NCI-H1694 (cell line): ENCODE data around the gene CYSRT1.

ENCODE experiments used
- DNase-seq: peaks from one replicate; lab custom pipeline; 2025; lab: John Stamatoyannopoulos, UW

The CYSRT1 gene

DNA sequence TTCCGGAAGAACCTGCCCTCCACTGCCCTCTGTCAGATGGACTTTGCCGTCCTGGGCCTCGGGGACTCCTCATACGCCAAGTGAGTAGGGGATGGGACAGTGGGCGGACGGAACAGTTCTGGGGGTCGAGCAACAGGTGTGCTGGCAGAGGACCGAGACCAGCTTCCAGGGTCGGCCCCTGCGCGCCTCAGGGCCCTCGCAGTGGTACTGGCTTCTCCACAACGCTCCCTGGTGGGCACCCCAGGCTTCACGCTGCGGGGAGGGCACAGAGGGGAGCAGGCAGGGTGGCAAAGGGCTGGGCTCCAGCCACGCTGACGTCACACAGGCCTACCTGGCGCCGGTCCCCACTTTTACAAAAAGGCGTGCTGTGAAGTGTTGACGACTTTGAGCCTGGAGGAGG, 12.5 kb upstream of the CYSRT1 start:
- no peak for DNase-seq

DNA sequence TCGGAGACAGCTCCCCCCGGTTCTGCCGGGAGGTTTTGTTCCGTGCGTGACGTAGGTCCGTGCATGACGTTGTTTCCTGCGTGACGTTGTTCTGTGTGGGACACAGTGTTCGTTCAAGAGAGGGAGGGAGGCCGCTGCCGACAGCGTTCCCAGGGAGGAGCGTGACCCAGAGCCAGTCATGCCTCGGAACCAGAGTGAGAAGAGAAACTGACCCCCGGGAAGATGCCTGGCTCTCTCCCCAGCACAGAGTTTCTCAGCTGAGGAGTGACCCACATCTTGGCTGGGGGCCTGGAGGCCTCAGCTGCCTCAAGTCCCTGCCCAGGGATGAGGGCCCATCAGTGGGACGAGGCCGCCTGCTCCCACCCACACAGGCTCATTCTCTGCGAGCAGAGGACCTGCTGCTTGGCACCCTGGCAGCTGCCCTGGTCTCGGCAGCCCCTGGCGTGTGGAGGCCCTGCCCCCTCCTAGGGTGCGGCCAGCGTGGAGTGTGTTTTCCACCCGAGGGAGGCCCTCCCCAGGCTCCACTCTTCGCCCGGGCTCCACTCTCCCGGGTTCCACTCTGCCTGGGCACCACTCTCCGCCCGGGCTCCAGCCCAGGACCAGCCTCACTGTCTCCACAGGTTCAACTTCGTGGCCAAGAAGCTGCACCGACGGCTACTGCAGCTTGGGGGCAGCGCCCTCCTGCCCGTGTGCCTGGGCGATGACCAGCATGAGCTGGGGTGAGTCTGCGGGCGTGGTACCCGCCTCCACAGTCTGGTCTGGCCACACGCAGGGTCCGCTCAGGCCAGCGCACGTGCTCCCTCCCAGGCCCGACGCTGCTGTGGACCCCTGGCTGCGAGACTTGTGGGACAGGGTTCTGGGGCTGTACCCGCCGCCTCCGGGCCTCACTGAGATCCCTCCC, 11.6 kb upstream of the CYSRT1 start:
- DNase-seq = no peak

DNA sequence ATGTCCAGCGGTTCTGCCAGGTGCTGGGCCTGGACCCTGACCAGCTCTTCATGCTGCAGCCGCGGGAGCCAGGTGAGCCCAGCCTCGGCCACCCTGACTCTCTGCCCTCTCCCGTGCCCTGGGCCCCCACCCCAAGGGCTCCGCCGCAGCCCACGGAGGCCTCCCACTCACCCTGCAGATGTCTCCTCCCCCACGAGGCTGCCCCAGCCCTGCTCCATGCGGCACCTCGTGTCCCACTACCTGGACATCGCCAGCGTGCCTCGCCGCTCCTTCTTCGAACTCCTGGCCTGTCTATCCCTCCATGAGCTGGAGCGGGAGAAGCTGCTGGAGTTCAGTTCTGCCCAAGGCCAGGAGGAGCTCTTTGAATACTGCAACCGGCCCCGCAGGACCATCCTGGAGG, 10.4 kb upstream of the CYSRT1 start:
- DNase-seq = no peak

DNA sequence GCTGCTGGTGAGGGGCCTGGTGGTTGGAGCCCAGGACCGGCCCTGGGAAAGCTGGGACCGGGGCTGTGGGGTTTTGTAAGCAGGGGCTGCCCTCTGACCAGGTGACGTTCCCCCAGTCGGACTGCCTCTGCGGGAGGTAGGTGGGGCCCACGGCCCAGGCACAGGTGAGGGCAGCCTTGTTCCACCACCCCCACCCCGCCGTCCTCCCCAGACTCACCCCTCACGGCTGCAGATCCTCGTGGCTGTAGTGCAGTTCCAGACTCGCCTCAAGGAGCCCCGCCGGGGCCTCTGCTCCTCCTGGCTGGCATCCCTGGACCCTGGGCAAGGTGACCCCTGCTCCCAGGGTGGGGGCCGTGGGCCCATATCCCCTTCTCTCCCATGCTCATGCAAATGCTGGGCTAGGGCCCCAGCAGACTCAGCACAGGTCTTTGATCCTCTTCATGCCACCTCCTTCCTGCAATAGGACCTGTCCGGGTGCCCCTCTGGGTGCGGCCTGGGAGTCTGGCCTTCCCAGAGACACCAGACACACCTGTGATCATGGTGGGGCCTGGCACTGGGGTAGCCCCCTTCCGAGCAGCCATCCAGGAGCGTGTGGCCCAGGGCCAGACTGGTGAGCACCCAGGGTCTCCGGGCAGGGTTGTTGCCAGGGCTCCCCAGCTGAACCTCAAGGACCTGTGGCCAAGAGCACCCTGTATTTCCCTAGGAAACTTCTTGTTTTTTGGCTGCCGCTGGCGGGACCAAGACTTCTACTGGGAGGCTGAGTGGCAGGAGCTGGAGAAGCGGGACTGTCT, 9.6 kb upstream of the CYSRT1 start:
- no peak for DNase-seq

DNA sequence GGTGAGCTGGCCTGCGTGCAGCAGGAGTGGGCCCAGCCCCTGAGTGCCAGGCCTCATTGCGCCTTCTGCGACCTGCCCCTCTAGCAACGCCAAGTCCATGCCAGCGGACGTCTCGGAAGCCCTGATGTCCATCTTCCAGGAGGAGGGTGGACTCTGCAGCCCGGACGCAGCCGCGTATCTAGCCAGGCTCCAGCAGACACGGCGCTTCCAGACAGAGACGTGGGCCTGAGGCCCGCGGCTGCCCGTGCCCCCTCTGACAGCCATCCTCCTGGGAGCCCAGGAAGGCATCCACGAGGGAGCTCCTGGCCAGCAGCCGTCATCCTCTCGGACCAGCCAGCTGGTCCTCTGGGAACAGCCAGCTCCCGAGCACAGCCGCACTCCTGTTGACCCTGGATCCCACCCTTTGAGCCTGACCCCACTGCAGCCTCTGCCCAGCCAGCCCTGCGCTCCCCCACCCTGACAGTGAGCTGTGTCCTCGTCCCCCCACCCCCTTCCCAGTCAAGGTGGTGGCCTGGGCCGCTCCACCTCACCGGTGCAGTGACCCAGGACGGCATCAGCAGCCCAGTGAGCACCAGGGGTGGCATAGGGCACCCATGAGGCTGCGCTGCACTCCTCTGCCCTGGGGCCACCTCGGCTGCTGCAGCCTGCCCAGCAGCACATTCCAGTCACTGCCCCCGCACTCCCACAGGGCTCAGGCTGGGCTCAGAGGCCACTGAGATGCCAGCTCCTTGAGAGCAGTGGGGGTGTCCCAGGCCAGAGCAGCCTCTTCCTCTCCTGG, 8.6 kb upstream of the CYSRT1 start:
- no peak for DNase-seq

DNA sequence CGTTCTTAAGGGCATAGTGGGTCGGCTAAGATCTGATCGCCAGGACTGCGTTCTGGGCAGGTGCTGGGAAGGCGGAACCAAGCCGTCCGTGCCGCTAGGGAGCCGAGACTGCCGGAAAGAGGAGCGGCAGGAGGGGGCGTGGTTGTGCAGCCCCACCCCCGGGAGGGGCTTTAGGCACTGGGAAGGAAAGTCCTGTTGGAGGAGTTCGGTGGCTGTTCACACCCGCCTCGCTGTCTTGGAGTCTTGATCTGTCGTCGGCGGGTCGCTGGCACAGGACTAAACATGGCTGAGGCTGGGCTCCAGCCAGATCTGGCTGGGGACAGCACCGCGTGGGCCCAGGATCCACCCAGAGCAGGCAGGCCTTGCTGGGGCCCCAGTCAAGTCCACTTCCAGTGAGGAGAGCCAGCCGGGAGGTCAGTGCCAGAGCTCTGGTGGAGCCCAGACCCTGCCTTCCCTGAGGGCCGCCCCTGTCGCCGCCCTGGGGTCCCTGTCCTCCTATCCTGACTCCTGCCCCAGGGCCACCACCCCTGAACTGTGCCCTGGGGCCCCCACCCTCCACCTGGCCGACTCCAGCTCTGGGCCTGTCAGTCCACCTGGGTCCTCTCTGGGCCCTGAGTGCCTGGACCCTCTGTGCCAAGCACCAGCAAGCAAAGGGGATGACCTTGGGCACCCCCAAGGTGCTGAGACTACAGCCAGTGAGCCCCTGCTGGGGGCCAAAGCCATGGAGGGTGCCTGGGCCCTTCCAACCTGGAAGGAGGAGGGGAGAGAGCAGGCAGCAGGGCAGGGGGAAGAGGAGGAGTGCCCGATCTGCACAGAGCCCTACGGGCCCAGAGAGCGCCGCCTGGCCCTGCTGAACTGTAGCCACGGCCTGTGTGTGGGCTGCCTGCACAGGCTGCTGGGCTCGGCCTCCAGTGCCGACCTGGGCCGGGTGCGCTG, 7.4 kb upstream of the CYSRT1 start:
- DNase-seq = no peak

DNA sequence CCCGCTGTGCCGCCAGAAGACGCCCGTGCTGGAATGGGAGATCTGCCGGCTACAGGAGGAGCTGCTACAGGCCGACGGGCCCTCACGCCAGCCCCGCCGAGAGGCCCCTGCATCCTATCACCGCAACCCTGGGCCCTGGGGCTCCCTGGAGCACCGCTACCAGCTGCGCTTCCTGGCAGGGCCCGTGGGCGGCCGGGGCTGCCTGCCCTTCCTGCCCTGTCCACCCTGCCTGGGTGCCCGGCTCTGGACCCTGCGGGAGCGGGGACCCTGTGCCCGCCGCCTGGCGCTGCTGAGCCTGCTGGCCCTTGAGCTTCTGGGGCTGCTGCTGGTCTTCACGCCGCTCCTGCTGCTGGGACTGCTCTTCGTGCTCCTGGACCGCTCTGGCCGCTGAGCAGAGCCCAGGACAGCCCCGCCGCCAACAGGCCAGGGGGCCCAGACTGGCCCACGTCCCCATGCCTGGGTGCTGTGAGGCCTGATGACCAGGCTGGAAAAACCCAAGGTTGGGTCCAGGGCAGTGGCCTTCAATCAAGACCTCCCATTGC, 6.7 kb upstream of the CYSRT1 start:
- no peak for DNase-seq

DNA sequence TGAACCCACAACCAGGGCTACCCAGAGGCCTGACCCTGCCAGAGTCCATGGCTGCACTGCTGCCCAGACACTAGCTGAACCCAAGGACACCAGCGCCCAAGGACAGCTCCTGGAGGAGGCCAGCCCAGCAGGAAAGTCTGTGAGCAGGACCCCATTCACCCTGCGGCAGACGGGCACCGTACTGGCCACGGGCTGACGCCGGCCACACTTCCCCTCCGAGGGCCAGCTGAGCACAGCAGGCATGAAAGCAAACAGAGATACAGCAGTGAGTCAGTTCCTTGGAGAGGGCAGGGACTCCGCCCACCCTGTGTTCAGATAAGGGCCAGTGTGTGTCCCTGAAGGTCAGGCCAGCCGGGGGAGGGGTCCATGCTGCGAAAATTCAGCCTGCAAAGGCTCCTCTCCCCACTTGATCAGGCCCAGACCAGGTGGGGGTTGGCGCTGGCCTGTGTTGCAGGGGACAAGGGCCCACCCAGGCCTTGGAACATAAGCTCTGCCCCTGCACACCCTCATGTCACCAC, 6.2 kb upstream of the CYSRT1 start:
- DNase-seq = no peak

DNA sequence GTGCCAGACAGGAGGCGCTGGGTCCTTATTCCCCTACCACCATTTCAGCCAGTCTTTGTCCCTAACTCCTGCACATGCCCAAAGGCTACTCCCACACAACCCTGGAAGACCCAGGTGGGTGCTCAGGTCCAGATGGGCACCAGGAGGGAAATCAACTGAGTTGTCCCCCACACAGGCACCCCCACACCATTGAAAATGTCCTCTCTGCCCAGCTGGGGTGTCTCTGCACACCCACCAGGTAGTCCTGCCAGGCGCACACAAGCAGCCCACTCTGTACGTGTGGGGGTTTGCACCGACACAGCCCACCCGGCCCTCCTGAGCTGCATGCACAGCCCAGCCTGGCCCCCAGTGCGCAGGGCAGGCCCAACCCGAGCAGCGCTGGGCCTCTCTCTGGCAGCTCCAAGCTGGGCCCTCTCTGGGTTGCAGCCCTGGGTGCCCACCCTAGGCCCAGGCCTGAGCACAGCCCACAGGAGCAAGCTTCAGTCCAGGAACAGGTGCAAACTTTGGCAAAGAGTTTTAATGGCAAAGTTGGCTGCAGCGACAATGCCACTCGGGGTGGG, 5.1 kb upstream of the CYSRT1 start:
- no peak for DNase-seq

DNA sequence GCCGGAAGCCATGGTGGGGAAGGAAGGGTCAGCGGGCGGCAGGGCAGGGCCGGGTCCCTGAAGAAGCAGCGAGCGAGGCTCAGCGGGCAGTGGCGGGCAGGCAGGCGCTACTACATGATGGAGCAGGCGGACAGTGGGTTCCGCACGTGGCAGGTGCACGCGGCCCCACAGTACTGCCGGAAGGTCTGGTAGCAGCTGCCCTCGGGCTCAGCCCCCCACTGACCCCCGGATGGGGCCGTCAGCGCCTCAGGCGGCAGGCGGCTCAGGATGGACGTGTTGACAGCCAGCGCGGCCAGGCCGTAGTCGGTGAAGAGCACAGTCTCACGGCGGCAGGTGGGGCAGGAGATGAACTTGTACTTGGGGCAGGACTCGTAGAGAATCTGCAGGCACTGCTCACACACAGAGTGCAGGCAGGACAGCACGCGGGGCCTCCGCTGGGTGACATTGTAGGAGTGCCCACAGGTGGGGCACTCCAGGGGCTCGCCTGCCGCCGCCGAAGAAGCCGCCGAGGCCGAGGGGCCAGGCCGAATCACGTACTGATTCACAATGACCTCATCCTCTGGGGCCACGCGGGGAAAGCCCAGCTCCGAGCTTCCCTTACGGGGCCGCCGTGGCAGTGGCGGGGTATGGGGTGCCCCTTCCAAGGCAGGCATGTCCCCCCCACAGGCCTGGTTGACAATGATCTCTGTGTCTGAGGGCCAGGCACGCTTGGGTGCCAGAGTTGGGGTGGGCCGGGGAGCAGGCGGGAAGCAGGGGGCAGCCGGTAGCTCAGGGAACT, 4.5 kb upstream of the CYSRT1 start:
- no peak for DNase-seq

DNA sequence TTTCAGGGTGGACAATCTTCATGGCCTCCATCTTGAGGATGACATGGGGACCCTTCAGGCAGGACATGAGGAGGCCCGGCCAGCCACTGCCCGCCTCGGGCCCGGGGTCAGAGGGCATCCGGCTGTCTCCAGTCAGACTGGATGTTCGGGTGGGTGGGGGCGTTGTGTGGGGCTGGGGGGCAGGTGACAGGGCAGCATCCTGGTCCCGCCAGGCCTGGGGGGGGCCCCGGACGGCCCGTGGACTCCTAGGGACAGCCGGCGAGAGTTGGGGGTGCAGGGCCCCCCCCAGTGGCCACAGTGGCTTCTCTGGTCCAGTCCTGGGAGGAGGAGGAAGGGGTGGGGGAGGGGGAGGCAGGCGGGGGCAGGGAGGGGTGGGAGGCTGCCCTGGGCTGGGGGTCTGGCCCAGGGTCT, 3.9 kb upstream of the CYSRT1 start:
- no peak for DNase-seq

DNA sequence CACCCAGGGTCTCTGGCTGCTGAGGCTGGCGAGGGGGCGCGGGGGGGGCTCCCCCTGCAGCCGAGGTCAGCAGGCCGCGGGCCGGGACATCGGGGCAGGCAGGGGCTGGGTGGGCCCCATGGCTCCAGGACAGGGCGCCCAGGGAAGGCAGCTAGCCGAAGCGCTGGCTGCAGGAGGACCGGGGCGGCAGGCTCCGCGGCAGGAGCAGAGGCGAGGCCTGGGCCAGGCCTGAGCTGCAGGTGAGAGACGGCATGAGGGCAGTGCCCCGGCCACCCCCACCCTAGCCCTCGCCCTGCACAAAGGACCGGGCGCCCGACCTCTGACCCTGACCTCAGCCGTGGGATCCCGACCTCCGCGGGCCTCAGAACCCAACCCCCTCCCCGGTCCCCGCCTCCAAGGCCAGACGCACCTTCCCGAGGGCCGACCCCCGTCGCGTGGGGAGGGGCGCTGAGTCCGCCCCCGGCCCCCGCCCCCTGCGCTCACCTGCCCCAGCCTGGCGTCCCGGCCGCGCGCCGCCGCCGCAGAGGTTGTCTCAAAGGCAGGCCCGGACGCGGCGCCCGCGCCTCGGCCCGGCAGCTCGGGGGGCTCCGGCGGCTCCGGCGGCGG, 3.4 kb upstream of the CYSRT1 start:
- no peak for DNase-seq

DNA sequence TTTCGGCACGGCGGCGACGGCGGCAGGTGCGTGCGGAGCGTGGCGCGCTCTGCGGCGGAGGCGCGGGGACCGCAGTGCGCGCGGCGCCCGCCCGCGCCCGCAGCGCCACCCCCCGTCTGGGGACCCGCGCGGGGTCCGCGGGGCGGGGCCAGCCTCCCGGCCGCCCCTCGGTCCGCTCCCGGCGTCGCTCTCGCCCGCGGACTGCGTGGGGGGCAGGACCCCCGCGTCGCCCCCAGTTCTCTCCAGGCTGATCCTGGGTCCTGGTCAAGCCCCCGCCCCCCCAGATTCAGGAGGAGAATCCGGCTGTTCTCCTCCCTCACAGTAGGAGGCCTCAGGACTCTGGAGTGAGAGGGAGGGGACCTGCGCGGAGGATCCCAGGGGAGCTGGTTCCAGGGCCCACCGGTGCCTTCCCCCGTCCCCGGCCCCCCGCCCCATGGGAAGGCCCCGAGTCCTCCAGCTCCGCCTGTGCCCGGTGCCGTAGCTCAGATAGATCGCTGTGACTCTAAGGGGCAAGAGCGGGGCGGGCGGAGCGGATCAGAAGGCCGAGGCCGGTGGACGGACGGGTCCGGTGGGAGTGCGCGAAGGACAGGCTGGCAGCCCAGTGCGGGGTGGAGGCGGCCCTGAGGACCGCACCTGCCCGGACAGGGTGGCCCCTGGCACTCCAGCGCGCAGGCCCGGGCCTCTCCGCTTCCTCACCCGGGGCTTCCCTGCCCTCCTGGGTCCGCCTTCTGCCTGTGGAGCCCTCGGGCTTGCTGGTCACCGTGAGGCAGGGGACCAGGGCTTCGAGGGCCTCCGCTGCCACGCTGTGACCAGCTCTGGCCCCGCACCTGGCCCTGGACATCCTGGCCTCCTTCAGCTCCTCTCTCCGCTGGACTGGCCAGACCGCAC, 2.5 kb upstream of the CYSRT1 start, which contains the start of gene RNF208:
Gene RNF208, minus strand, starts transcription at position 51 of the 888 bp plus-strand sequence. CDS start 1,028 bp downstream, outside the sequence.
- no peak for DNase-seq

DNA sequence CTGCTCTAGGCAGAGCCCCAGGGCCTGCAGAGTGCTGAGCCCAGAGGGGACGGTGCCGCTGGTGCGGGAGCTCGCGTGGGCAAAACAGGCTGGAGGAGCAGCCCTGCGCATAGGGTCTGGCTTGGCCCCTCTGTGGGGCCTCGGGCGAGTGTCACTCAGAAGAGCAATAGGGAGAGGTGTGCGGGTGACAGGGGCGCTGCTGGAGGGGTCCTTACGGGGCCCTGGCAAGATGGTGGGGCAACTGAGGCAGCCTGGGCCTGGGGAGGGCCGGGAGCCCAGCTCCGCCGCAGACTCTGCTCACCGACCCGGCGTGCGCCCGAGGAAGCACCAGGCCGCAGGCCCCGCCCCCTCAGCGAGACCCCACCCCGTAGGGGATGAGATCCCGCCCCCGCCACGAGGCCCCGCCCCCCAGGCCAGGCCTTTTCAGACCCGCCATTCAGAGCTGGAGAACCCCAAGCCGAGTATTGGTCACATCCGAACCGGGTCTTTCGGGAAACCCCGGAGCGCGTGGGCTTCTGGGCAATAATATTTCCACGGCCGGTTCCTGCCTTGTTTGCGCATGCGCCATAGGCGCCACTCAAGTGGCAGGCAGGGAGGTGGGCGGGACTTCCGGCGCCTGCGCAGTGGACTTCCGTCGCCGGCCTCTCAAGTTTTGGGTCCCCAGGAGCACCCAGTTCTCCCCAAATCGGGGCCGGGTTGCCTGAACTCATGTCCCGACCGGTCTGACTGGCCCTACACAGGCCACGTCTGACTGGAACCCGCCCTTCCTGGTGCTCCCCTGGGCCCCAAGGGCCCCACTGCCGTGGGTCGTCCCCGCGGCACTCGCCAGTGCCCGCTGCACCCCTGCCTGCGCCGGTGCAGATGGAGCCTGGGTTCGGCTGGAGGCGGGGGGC, 1.6 kb upstream of the CYSRT1 start:
- DNase-seq = peak; percentile 88

DNA sequence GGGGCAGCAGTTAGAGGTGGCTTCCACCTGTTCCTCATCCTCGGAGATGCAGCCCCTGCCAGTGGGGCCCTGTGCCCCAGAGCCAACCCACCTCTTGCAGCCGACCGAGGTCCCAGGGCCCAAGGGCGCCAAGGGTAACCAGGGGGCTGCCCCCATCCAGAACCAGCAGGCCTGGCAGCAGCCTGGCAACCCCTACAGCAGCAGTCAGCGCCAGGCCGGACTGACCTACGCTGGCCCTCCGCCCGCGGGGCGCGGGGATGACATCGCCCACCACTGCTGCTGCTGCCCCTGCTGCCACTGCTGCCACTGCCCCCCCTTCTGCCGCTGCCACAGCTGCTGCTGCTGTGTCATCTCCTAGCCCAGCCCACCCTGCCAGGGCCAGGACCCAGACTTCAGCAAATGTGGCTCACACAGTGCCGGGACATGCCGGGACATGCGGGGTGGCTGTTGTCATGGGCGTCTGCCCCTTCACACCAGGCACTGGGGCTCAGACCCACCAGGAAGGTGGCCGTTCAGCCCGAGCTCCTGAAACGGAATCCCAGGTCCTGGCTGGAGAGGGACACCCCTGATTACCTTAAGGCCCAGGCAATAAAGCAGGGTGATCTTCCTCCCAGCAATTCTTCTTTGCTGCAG, 841 bp downstream of the CYSRT1 start:
- DNase-seq = no peak

DNA sequence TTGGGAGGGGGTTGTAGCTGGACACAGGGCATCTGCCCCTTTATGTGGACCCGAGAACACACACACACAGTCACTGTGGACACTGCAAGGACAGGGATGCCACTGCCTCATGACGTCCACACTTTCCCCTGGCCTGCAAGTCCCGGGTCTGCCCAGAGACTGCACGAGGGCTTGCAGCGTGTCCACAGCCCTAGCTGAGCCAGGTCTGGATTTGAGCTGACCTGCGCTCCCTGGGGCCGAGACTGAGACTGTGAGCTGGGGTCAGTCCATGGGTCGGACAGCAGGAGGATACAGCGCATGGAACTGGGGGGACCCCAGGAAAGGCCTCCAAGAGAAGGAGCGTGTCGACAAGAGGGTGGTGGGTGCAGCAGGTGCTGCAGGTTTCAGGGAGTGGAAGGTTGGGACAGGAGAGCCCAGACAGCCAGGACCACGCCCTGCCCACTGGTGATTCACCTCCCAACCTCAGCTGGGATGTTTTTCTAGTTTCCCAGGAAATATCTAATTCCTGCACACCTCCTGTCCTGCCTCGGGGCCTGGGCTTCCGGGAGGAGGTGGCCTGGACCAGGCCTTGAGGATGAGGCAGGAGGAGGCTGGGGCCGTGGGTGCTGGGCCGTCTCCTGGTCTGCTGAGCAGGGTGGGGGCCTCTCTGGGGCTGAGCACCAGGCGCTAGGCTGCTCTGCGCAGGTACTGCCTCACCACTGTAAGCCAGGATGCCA, 1.5 kb downstream of the CYSRT1 start:
- no peak for DNase-seq
